ENCODE results near the gene CBX4. TPM values are rescaled to one million over a fixed set of nuclear protein-coding genes. Genes with fewer than 3 reads are reported as not detected.

CBX4 gene
- total RNA-seq, 1 donor from 2014 or later = 20.6 TPM

DNA sequence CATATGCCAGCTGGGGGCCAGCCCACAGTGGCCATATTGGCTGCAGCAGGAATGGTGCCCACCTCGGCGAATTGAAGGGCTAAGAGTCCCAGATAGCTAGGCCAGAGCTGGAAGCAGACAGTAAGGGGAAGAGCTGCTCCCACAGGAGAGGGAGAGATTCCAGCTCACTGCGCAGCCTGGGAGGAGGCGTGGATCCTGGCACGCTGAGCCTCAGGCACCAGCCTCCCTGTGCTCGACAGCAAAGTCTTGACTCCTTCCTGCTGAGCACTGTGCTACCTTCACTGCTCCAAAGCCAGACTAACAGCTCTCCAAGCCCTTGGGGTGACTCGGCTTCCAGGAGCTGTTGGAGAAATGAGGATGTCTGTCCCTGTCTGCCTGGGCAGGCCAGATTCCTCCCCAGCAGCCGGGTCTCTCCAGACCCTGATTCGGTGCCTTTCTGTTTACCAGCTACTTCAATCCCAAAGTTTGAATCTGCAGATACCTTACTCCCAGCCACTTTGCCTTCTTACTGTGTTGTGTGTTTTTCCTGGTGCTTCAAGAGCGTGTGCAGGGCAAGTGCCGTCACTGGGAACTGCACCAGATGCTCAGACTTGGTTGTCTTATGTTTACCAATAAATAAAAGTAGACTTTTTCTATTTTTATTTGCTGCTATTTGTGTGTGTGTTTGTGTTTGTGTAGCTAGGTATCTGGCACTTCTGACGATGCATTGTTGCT, 52.2 kb downstream of the CBX4 start:
- no peaks in the 10 kb centered on the region for H3K36me3 ChIP-seq
- TF ChIP-seq CTCF (IDR thresholded peaks at IDR 0.05) = no peak
- H3K4me1 ChIP-seq = peaks cover 29% of the 10 kb centered on the region
- peaks cover 80% of the 10 kb centered on the region for H3K27me3 ChIP-seq (ENCODE audit: low read depth)
- H3K4me3 ChIP-seq = no peak overlapping the region
- DNase-seq (peak; percentile 28), ATAC-seq (no peak)
- intact Hi-C loops (cut with DNase I) = no loop called here
- H3K27ac ChIP-seq = no peak overlapping the region
- no peaks in the 10 kb centered on the region for H3K9me3 ChIP-seq

DNA sequence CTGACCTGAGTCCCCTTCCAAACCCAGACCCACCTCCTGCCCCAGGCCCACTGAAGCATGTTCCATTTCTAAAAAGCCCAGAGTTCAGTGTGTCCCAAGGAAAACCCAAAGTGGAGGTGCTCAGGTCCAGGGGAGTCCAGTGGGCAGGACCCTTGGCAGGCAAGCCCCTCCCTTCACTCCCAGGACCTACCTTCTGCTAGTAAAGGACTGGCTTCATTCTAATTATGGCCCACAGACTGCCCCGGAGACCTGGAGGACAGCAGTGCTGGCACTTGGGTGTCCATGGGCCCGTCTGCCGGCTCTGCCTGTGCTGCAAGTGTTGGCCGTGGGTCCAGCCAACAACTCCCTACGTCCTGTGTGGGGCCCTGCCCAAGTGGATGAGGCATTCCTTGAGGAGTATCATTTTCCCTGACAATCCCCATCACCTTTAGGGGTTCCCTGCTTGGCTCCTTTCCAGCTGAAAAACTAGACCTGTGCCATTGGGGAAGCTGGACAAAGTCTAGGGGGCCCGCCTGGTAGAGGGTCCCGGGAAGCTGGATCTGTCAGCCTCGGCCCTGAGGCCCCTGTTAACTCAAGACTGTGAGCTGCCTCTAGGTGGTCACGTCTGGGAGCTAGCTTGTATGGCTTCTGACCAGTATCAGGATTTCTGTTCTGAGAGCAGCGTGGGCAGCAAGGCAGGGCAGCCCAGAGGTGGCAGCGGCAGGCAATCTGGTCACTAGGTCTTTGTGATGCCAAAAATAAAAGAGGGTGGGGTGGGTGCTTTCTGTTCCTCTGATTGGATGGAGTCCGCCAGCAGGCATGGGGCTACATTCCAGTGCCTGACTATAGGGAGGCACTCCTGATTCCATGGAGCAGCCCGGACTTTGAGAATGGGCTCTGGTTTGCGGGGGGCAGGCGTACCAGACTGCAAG, 53.1 kb downstream of the CBX4 start:
- Histone ChIP-seq H3K27ac (no peak overlapping the region), H3K36me3 (no peaks in the 10 kb centered on the region), H3K4me3 (no peak overlapping the region), H3K9me3 (no peaks in the 10 kb centered on the region), H3K27me3 (ENCODE audit: low read depth) (peaks cover 71% of the 10 kb centered on the region), H3K4me1 (peaks cover 30% of the 10 kb centered on the region)
- intact Hi-C loops (cut with DNase I) = no loop called here
- TF ChIP-seq CTCF (IDR thresholded peaks at IDR 0.05) = no peak
- DNase-seq (peak; percentile 24), ATAC-seq (no peak)

DNA sequence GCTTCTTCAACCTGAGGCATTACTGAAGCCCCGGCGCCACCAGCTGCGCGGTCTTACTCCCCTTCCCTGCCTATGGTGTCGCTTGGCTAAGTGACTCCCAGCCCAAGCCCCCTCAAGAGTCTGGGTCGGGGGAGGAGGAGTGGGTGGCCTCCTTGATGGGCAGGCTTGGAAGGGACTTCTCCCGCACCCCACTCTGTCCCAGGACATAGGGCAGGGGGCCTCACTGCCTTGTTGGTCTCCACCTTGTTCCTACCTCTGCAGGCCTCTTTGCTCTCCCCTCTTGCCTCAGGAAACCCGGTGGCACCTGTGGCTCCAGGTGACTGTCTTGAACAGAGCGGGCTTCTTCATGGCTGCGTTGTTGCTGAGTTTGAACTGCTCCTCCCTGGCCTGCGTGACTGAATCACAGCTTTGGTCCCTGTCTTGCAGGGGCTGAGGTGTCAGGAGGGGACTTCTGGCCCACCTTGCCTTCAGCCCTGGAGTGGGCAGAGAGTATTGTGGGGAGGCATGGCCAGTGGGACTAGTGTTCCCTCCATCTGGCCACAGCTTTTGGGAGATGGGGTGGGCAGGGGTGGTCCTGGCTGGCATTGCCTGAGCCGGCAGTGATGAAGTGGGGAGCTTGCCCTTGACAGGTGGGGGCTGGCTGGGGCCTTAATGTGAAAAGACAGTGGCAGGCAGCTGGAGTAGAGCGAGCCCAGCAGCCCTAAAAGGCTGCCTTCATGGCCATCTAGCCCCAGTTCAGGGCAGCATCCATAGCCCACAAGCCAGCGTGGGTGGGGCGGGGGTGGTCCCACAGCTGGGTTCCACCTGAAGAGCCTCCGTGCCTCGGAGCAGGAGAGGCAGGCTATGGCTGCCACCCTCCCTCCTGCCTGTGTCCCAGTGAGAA, 54.0 kb downstream of the CBX4 start:
- intact Hi-C loops (cut with DNase I) = no loop called here
- peaks cover 62% of the 10 kb centered on the region for H3K27me3 ChIP-seq (ENCODE audit: low read depth)
- H3K9me3 ChIP-seq = no peaks in the 10 kb centered on the region
- H3K27ac ChIP-seq = no peak overlapping the region
- TF ChIP-seq CTCF (IDR thresholded peaks at IDR 0.05) = no peak
- no peaks in the 10 kb centered on the region for H3K36me3 ChIP-seq
- ATAC-seq (no peak), DNase-seq (peak; percentile 40)
- H3K4me3 ChIP-seq = no peak overlapping the region
- peaks cover 22% of the 10 kb centered on the region for H3K4me1 ChIP-seq

GRCh38 chr17:79784353-79785016, 54.8 kb downstream of the CBX4 start:
- TF ChIP-seq CTCF (IDR thresholded peaks at IDR 0.05) = no peak
- H3K4me3 ChIP-seq = no peak overlapping the region
- DNase-seq (peak; percentile 43), ATAC-seq (no peak)
- intact Hi-C loops (cut with DNase I) = no loop called here
- peaks cover 14% of the 10 kb centered on the region for H3K4me1 ChIP-seq
- H3K36me3 ChIP-seq = no peaks in the 10 kb centered on the region
- H3K9me3 ChIP-seq = no peaks in the 10 kb centered on the region
- H3K27me3 ChIP-seq (ENCODE audit: low read depth) = peaks cover 58% of the 10 kb centered on the region
- no peak overlapping the region for H3K27ac ChIP-seq

GRCh38 chr17:79783891-79784290, 55.3 kb downstream of the CBX4 start:
- H3K9me3 ChIP-seq = no peaks in the 10 kb centered on the region
- peaks cover 14% of the 10 kb centered on the region for H3K4me1 ChIP-seq
- H3K27ac ChIP-seq = no peak overlapping the region
- TF ChIP-seq CTCF (IDR thresholded peaks at IDR 0.05) = no peak
- intact Hi-C loops (cut with DNase I) = no loop called here
- ATAC-seq = no peak
- H3K4me3 ChIP-seq = no peak overlapping the region
- H3K27me3 ChIP-seq (ENCODE audit: low read depth) = peaks cover 58% of the 10 kb centered on the region
- no peaks in the 10 kb centered on the region for H3K36me3 ChIP-seq
- DNase-seq = peak; percentile 39
